ENCODE results near the gene RIC1. TPM values are rescaled to one million over a fixed set of nuclear protein-coding genes. Genes with fewer than 3 reads are reported as not detected.

The RIC1 gene
- total and polyA plus RNA-seq, 2 of the 13 experiments (the other 11 are each of a cell fraction or from before 2014, with no cell fraction given): 18.2 to 19.0 TPM

DNA sequence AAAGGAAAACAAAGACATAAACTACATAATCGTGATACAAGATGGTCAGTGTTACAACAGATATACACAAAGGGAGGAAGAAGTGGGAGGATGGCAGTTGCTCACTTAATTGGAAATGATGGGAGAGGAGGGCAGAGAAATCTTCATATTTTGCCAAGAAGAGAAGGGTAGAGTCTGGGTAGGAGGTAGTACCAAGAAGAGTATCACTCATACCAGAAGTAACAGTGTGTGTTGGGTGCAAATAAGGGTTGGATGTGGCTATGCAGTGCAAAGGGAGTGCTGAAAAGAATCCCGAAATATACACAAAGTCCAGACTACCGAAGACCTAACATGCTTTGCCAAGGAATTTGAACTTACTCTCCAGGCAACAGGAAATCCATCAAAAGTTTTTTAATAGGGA is 163.0 kb downstream of the RIC1 start:
- H3K4me2 ChIP-seq (ENCODE audit: low read depth, low read length): no peak overlapping the region
- peaks cover 3% of the 10 kb centered on the region; the same call in 1 of the 2 replicates for H4K20me1 ChIP-seq (ENCODE audit: insufficient read depth, low read length)
- H3K36me3 ChIP-seq (replicated peaks in 1 of 2; ENCODE audit: control insufficient read depth in 1 of 2, insufficient read depth in 2 of 2, low read length in 2 of 2): peaks cover 6 to 52% of the 10 kb centered on the region in 2 experiments
- TF ChIP-seq, protein P1, sequence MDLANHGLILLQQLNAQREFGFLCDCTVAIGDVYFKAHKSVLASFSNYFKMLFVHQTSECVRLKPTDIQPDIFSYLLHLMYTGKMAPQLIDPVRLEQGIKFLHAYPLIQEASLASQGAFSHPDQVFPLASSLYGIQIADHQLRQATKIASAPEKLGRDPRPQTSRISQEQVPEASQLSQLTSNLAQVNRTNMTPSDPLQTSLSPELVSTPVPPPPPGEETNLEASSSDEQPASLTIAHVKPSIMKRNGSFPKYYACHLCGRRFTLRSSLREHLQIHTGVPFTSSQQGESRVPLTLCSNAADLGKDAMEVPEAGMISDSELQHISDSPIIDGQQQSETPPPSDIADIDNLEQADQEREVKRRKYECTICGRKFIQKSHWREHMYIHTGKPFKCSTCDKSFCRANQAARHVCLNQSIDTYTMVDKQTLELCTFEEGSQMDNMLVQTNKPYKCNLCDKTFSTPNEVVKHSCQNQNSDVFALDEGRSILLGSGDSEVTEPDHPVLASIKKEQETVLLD (CRISPR knock-in tag; IDR thresholded peaks at IDR 0.05; ENCODE audit: low read depth): no peak
- TF ChIP-seq MIER2 (CRISPR knock-in tag; IDR thresholded peaks at IDR 0.05): no peak
- TF ChIP-seq ZBTB7A (CRISPR knock-in tag; IDR thresholded peaks at IDR 0.05): no peak
- TF ChIP-seq ZNF644 (CRISPR knock-in tag; IDR thresholded peaks at IDR 0.05; ENCODE audit: low read depth): no peak
- no peak for TF ChIP-seq KLF9 (CRISPR knock-in tag; IDR thresholded peaks at IDR 0.05; ENCODE audit: low read depth)
- TF ChIP-seq ZNF501 (CRISPR knock-in tag; IDR thresholded peaks at IDR 0.05): no peak
- no peak for TF ChIP-seq ZNF3 (CRISPR knock-in tag; IDR thresholded peaks at IDR 0.05)
- TF ChIP-seq, protein P2, sequence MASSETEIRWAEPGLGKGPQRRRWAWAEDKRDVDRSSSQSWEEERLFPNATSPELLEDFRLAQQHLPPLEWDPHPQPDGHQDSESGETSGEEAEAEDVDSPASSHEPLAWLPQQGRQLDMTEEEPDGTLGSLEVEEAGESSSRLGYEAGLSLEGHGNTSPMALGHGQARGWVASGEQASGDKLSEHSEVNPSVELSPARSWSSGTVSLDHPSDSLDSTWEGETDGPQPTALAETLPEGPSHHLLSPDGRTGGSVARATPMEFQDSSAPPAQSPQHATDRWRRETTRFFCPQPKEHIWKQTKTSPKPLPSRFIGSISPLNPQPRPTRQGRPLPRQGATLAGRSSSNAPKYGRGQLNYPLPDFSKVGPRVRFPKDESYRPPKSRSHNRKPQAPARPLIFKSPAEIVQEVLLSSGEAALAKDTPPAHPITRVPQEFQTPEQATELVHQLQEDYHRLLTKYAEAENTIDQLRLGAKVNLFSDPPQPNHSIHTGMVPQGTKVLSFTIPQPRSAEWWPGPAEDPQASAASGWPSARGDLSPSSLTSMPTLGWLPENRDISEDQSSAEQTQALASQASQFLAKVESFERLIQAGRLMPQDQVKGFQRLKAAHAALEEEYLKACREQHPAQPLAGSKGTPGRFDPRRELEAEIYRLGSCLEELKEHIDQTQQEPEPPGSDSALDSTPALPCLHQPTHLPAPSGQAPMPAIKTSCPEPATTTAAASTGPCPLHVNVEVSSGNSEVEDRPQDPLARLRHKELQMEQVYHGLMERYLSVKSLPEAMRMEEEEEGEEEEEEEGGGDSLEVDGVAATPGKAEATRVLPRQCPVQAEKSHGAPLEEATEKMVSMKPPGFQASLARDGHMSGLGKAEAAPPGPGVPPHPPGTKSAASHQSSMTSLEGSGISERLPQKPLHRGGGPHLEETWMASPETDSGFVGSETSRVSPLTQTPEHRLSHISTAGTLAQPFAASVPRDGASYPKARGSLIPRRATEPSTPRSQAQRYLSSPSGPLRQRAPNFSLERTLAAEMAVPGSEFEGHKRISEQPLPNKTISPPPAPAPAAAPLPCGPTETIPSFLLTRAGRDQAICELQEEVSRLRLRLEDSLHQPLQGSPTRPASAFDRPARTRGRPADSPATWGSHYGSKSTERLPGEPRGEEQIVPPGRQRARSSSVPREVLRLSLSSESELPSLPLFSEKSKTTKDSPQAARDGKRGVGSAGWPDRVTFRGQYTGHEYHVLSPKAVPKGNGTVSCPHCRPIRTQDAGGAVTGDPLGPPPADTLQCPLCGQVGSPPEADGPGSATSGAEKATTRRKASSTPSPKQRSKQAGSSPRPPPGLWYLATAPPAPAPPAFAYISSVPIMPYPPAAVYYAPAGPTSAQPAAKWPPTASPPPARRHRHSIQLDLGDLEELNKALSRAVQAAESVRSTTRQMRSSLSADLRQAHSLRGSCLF (CRISPR knock-in tag; IDR thresholded peaks at IDR 0.05; ENCODE audit: borderline replicate concordance): no peak
- TF ChIP-seq, protein P3, sequence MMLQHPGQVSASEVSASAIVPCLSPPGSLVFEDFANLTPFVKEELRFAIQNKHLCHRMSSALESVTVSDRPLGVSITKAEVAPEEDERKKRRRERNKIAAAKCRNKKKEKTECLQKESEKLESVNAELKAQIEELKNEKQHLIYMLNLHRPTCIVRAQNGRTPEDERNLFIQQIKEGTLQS (CRISPR knock-in tag; IDR thresholded peaks at IDR 0.05): no peak
- TF ChIP-seq SNAI1 (CRISPR knock-in tag; IDR thresholded peaks at IDR 0.05; ENCODE audit: borderline replicate concordance): no peak
- no peak for TF ChIP-seq ZNF879 (CRISPR knock-in tag; IDR thresholded peaks at IDR 0.05)
- TF ChIP-seq NR2F2 (IDR thresholded peaks at IDR 0.05; ENCODE audit: borderline replicate concordance, low read depth): no peak
- TF ChIP-seq NFYC (CRISPR knock-in tag; IDR thresholded peaks at IDR 0.05): no peak
- TF ChIP-seq, protein P4, sequence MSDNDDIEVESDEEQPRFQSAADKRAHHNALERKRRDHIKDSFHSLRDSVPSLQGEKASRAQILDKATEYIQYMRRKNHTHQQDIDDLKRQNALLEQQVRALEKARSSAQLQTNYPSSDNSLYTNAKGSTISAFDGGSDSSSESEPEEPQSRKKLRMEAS (IDR thresholded peaks at IDR 0.05): no peak
- no peak for TF ChIP-seq TCF12 (IDR thresholded peaks at IDR 0.05)
- TF ChIP-seq TCF12 (CRISPR knock-in tag; IDR thresholded peaks at IDR 0.05): no peak
- TF ChIP-seq ATRX (CRISPR knock-in tag; IDR thresholded peaks at IDR 0.05; ENCODE audit: borderline replicate concordance): no peak
- no peak for TF ChIP-seq ZEB1 (IDR thresholded peaks at IDR 0.05; ENCODE audit: insufficient replicate concordance, low read depth)
- TF ChIP-seq ZNF350 (CRISPR knock-in tag; IDR thresholded peaks at IDR 0.05; ENCODE audit: borderline replicate concordance, low read depth): no peak
- no peak for TF ChIP-seq ZNF510 (CRISPR knock-in tag; IDR thresholded peaks at IDR 0.05; ENCODE audit: low read depth)
- no peak for TF ChIP-seq ZNF7 (CRISPR knock-in tag; IDR thresholded peaks at IDR 0.05)
- no TSS peak for BruUV-seq (replicated peaks)
- CTCF ChIA-PET (ENCODE audit: low intra/inter-chr PET ratio, low total read pairs): no interaction called here
- H3K9me3 ChIP-seq (ENCODE audit: low read length): no peaks in the 10 kb centered on the region
- 93% methylated on average over 3 of the region's 3 CpGs for WGBS (ENCODE audit: low lambda C conversion rate)
- H3K27ac ChIP-seq (ENCODE audit: extremely low read length, insufficient read depth, low read length): no peak overlapping the region
- in situ Hi-C loops (cut with HindIII; ENCODE audit: extremely low pct_ligation_motif_present, low pct_unique_long_range_greater_than_20kb) (no loop called here), intact Hi-C loops (cut with micrococcal nuclease; ENCODE audit: unreplicated experiment) (no loop called here)
- H3K4me3 ChIP-seq (replicated peaks in 1 of 3; ENCODE audit: insufficient read depth in 1 of 3, low read depth in 2 of 3, low read length in 3 of 3): no peak overlapping the region
- FAIRE-seq (no peak), ATAC-seq (no peak), DNase-seq (ENCODE audit: low spot score) (no peak)
- H2AFZ ChIP-seq (ENCODE audit: low read length): no peak overlapping the region
- no peaks in the 10 kb centered on the region for H3K27me3 ChIP-seq (ENCODE audit: control insufficient read depth in 1 of 2, insufficient read depth in 2 of 2, low read length in 2 of 2)
- POLR2A ChIA-PET: no interaction called here
- H3K4me1 ChIP-seq (ENCODE audit: insufficient read depth, low read length): no peaks in the 10 kb centered on the region
- H3K9ac ChIP-seq (ENCODE audit: insufficient read depth, low read depth, low read length): no peak overlapping the region
- H3K79me2 ChIP-seq (ENCODE audit: insufficient read depth, low read length): peaks cover 10% of the 10 kb centered on the region
